Mesodermal cell (in vitro differentiated cells): ENCODE results near the gene ABCD3. TPM values are rescaled to one million over a fixed set of nuclear protein-coding genes. Genes with fewer than 3 reads are reported as not detected.
"Not testable (repeated sequence)": the region's sequence is repeated elsewhere in the genome, so short reads cannot be mapped to it uniquely, and the experiment has no call there.

ENCODE experiments used
- H3K27ac ChIP-seq: 2 replicates; pipeline ENCODE4 v1.7.0; 2013; ENCODE audit warnings: mild to moderate bottlenecking, low read depth, low read length, moderate library complexity; ENCODE audit not compliant: severe bottlenecking
- H3K36me3 ChIP-seq: 2 replicates; pipeline ENCODE4 v1.7.1; 2013; ENCODE audit warnings: mild to moderate bottlenecking, low read length, moderate library complexity; ENCODE audit not compliant: control insufficient read depth, insufficient read depth
- H3K4me1 ChIP-seq: one replicate; pipeline ENCODE4 v1.7.1; 2013; ENCODE audit warnings: mild to moderate bottlenecking, low read length; ENCODE audit not compliant: insufficient read depth, control insufficient read depth, poor library complexity, severe bottlenecking
- H3K4me3 ChIP-seq: 2 replicates; pipeline ENCODE4 v1.7.0; 2013; ENCODE audit warnings: low read length, control low read depth, mild to moderate bottlenecking; ENCODE audit not compliant: insufficient read depth, poor library complexity, severe bottlenecking; ENCODE audit errors: extremely low read depth
- H3K9me3 ChIP-seq: 2 replicates; pipeline ENCODE4 v1.7.1; 2013; ENCODE audit warnings: mild to moderate bottlenecking, low read length, moderate library complexity; ENCODE audit not compliant: control insufficient read depth
- WGBS, 2 experiments: methylation state at CpG; one replicate each; pipeline ENCODE4 v1.1.5; 2013; ENCODE audit warnings: missing lambda C conversion rate in 2 of 2; ENCODE audit not compliant: insufficient coverage in 2 of 2; 5-methylcytosine and 5-hydroxymethylcytosine counted together
- polyA plus RNA-seq, 2 experiments: library from polyadenylated mRNA; stranded (reverse); fragments of 50-300 nt; gene quantifications; one replicate each; pipeline ENCODE4 v1.2.3, GENCODE V29; 2013

Gene ABCD3
- polyA plus RNA-seq (2013, experiment 1 of 2) = 31.7 TPM
- polyA plus RNA-seq (2013, experiment 2 of 2) = 39.4 TPM

GRCh38 chr1:94417978-94418663 is at the start of gene ABCD3:
Gene ABCD3, plus strand, starts transcription at chr1:94418389. Its CDS starts 90 bp downstream, at chr1:94418479.
- Histone ChIP-seq H3K9me3 (no peaks in the 10 kb centered on the region), H3K4me1 (peaks cover 31% of the 10 kb centered on the region), H3K4me3 (peak within 1 kb of the TSS; percentile 77), H3K27ac (peak within 1 kb of the TSS; percentile 75), H3K36me3 (no peaks in the 10 kb centered on the region)
- 1% methylated on average over 60 to 68 of the region's 84 CpGs for WGBS, 2 experiments

- not testable (repeated sequence) for H3K27ac ChIP-seq, H3K4me3 ChIP-seq, H3K36me3 ChIP-seq, H3K4me1 ChIP-seq
- peaks cover 12% of the 10 kb centered on the region for H3K9me3 ChIP-seq
Observed at GRCh38 chr1:94372771-94373170, 45.4 kb upstream of the ABCD3 start.

- H3K4me1 ChIP-seq, H3K27ac ChIP-seq, H3K36me3 ChIP-seq, H3K4me3 ChIP-seq: not testable (repeated sequence)
- no CpG with 5 or more reads among the region's 2 CpGs for WGBS, 2 experiments
- peaks cover 12% of the 10 kb centered on the region for H3K9me3 ChIP-seq
Observed at GRCh38 chr1:94373311-94373710, 44.9 kb upstream of the ABCD3 start.

- not testable (repeated sequence) for H3K9me3 ChIP-seq, H3K27ac ChIP-seq, H3K4me3 ChIP-seq, H3K4me1 ChIP-seq, H3K36me3 ChIP-seq
- 80 to 95% methylated on average over 6 of the region's 7 CpGs for WGBS, 2 experiments
Observed at GRCh38 chr1:94375666-94376065, 42.5 kb upstream of the ABCD3 start.

- 88% methylated on average over 1 of the region's 2 CpGs; no CpG with 5 or more reads in 1 of the 2 experiments for WGBS, 2 experiments
- H3K36me3 ChIP-seq, H3K27ac ChIP-seq, H3K4me3 ChIP-seq, H3K9me3 ChIP-seq, H3K4me1 ChIP-seq: not testable (repeated sequence)
Observed at GRCh38 chr1:94378493-94378892, 39.7 kb upstream of the ABCD3 start.

- WGBS, 2 experiments = 92 to 100% methylated on average over 1 to 2 of the region's 3 CpGs
- no peaks in the 10 kb centered on the region for H3K9me3 ChIP-seq
- peaks cover 3% of the 10 kb centered on the region for H3K4me1 ChIP-seq
- H3K4me3 ChIP-seq = no peak overlapping the region
- no peak overlapping the region for H3K27ac ChIP-seq
- no peaks in the 10 kb centered on the region for H3K36me3 ChIP-seq
Observed at GRCh38 chr1:94379615-94380014, 38.6 kb upstream of the ABCD3 start.

GRCh38 chr1:94382201-94382600 is 36.0 kb upstream of the ABCD3 start:
- peaks cover 10% of the 10 kb centered on the region for H3K4me1 ChIP-seq
- WGBS, 2 experiments = 89 to 94% methylated on average over 3 of the region's 3 CpGs
- H3K4me3 ChIP-seq = no peak overlapping the region
- H3K27ac ChIP-seq = no peak overlapping the region
- no peaks in the 10 kb centered on the region for H3K9me3 ChIP-seq
- H3K36me3 ChIP-seq = no peaks in the 10 kb centered on the region

- peaks cover 10% of the 10 kb centered on the region for H3K4me1 ChIP-seq
- no peaks in the 10 kb centered on the region for H3K36me3 ChIP-seq
- H3K4me3 ChIP-seq = no peak overlapping the region
- peaks cover 6% of the 10 kb centered on the region for H3K9me3 ChIP-seq
- H3K27ac ChIP-seq = no peak overlapping the region
- WGBS, 2 experiments = 87% methylated on average over 2 of the region's 4 CpGs; no CpG with 5 or more reads in 1 of the 2 experiments
Observed at GRCh38 chr1:94383966-94384408, 34.2 kb upstream of the ABCD3 start.

GRCh38 chr1:94384485-94385265 is 33.5 kb upstream of the ABCD3 start:
- 71 to 93% methylated on average over 4 of the region's 4 CpGs for WGBS, 2 experiments
- H3K4me3 ChIP-seq = no peak overlapping the region
- peaks cover 10% of the 10 kb centered on the region for H3K4me1 ChIP-seq
- peak overlapping the region; percentile 17 for H3K27ac ChIP-seq
- no peaks in the 10 kb centered on the region for H3K36me3 ChIP-seq
- peaks cover 12% of the 10 kb centered on the region for H3K9me3 ChIP-seq

- peaks cover 16% of the 10 kb centered on the region for H3K9me3 ChIP-seq
- peaks cover 10% of the 10 kb centered on the region for H3K4me1 ChIP-seq
- 80 to 100% methylated on average over 1 of the region's 2 CpGs for WGBS, 2 experiments
- H3K4me3 ChIP-seq = no peak overlapping the region
- peak overlapping the region; percentile 17 for H3K27ac ChIP-seq
- H3K36me3 ChIP-seq = no peaks in the 10 kb centered on the region
Observed at GRCh38 chr1:94385308-94385929, 32.8 kb upstream of the ABCD3 start.
